ENCODE data around the gene PSMB5.
A peak's percentile ranks its signal among the peaks of the same experiment; 100 is the strongest.

Gene PSMB5

GRCh38 chr14:23034498-23035302 is at the start of gene PSMB5:
PSMB5 (minus strand) TSS chr14:23034900; CDS start chr14:23034881, 19 bp downstream.
- peak; percentile 94 for DNase-seq (ENCODE audit: low spot score)

DNA sequence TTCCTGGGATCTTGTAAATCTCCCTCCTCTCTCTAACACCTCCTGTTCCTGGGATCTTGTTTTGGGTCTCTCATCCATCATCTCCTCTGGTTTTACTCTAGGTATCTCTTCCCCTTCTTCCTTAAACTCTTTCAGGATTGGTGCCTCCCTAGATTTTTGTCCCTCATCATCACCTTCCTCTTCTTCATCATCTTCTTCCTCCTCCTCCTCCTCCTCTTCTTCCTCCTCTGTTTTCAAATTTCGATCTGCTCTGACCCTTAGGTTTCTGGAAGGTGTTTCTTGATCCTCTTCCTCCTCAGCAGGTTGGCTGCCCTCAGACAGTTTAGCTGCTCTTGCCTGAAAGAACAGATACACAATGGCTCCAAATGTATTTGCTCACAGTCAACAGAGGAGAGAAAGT is 45.8 kb upstream of the PSMB5 start:
- no peak for DNase-seq (ENCODE audit: low spot score)

- no peak for DNase-seq (ENCODE audit: low spot score)
Measured at GRCh38 chr14:23079716-23080115, 45.0 kb upstream of the PSMB5 start.

GRCh38 chr14:23078692-23079116 is 44.0 kb upstream of the PSMB5 start:
- DNase-seq (ENCODE audit: low spot score): no peak

- no peak for DNase-seq (ENCODE audit: low spot score)
Measured at GRCh38 chr14:23077962-23078361, 43.3 kb upstream of the PSMB5 start.

GRCh38 chr14:23076785-23077408 is 42.2 kb upstream of the PSMB5 start:
- DNase-seq (ENCODE audit: low spot score): peak; percentile 53

- no peak for DNase-seq (ENCODE audit: low spot score)
Measured at GRCh38 chr14:23074906-23075305, 40.2 kb upstream of the PSMB5 start.

DNA sequence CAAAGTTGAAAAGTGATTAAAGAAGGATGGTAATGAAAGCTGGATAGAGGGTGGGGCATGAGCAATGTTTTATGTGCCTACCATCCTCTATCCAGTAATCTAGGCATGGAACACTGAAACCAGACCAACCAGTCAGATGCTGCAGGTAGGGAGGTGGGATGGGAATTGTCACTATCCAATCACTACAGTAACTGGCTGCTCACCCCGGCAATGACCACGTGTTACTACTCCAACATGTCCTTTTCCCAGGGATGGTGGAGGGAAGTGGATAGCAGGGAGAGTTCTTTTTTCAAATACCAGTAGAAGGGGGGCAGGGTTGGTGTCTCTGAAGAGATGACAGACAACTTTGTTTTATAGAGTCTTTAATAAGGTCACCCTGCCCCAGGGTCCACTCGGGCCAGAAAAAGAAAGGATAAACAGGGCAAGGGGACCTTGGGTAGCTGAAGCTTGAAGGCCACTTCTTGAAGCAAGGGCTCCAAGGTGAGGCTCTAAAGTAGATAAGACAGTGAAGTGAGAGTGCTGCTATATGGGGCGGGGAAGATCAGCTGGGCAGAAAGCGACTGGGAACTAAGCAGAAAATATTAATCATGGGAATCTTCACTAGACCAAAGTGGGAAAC is 37.3 kb upstream of the PSMB5 start:
- no peak for DNase-seq (ENCODE audit: low spot score)

- peak; percentile 76 for DNase-seq (ENCODE audit: low spot score)
Measured at GRCh38 chr14:23071244-23071920, 36.7 kb upstream of the PSMB5 start.

DNA sequence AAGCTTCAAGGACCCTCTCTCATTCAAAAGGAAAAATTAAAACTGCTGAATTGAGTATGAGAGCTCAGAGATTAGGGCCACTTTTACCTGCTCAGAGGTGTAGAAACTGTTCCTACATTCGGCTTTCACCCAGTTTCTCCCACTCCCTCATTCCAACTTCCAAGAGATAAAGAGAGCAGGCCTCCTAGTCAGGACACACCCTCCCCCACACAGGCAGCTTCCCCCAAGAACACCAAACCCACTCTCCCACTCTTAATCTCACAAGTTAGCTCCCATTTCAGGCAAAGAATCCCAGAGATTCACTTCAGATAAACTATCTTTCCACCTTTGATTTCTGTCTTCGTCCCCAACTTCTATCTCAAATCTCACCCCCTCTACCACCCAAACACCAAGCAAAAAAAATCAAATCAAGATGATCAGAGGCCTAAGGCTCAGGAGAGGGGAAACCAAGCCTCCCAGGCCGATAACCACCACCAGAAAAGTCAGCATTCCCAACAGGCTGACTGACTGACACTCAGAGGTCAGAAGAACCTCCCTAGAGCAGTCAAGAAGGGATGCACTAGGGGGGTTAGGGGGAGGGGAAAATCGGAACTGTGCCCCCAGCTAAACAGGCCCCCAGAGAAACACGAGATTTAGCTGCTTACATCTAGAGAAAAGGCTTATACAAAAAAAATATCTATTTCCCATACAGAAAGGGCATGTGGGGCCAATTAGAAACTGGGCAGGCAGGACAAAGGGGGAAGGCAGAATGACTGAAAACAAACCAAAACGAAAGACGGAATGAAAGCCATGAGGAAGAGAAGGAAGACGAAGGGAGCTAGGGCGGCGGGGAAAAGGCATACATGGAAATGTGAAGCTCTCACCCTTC is 35.8 kb upstream of the PSMB5 start:
- DNase-seq (ENCODE audit: low spot score): no peak

- no peak for DNase-seq (ENCODE audit: low spot score)
Measured at GRCh38 chr14:23069413-23069806, 34.7 kb upstream of the PSMB5 start.

GRCh38 chr14:23068789-23069412 is 34.2 kb upstream of the PSMB5 start:
- peak; percentile 85 for DNase-seq (ENCODE audit: low spot score)

DNA sequence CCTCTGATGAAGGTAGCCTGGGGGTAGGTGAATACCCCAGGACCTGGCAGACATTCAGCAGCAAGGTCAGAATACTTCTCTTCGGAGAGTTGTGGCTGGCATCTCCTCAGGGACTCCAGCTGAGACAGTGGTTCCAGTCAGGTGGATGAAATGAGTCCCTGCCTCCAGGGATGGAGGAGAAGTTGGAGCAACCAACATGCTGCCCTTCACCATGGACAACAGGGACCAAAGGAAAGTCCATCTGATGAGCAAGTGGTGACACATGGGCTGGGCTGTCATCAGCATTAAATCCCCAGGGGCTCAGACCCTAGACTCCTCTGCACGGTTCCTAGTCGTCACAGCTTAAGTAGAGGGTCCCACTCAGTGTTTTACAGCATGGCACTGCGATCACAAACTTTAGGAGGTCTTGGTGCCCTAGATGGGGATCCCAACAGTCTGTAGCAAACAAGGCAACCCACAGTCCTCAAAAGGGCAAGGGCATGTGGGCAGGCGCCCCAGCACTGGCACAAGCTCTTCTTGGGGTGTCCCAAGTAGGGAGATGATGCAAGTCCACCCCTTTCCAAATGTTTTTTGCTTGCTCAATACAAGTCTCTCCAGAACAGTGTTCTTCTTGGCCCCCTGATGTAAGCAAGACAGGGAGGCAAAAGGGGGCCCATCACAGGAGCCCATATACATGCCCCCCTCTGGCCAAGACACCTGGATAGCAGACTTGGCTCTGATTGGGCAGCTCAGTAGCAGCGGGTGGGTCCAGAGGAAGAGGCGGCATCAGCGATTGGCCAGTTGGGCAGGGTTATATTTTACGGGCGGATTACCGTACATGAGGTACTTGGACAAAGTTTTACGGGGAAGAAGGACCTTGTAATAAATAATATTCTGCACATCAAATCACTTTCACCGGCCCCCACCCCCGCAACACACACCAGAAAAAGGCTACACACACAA is 33.4 kb upstream of the PSMB5 start:
- no peak for DNase-seq (ENCODE audit: low spot score)

GRCh38 chr14:23066855-23067744 is 32.4 kb upstream of the PSMB5 start:
- DNase-seq (ENCODE audit: low spot score): no peak

- DNase-seq (ENCODE audit: low spot score): no peak
Measured at GRCh38 chr14:23066368-23066767, 31.7 kb upstream of the PSMB5 start.

GRCh38 chr14:23063601-23064000 is 28.9 kb upstream of the PSMB5 start:
- no peak for DNase-seq (ENCODE audit: low spot score)

DNA sequence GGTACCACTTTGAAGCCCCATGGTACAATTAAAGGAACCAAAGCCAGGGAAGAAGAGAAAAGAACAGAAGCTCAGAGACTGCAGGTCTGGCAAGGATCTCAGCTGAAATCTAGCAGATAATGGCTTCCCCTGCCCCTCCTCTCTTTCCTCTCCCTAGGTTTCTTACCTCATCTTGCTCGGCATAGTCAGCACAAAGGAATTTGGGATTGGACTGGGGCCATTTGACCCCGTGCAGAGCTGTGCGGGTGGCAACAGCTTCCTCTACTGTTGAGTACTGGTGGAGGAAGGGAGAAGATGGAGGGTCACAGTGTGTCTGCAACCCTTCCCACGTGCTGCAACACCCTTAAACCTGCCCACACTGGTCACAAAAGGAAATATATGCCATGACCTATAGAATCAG is 27.3 kb upstream of the PSMB5 start:
- no peak for DNase-seq (ENCODE audit: low spot score)

DNA sequence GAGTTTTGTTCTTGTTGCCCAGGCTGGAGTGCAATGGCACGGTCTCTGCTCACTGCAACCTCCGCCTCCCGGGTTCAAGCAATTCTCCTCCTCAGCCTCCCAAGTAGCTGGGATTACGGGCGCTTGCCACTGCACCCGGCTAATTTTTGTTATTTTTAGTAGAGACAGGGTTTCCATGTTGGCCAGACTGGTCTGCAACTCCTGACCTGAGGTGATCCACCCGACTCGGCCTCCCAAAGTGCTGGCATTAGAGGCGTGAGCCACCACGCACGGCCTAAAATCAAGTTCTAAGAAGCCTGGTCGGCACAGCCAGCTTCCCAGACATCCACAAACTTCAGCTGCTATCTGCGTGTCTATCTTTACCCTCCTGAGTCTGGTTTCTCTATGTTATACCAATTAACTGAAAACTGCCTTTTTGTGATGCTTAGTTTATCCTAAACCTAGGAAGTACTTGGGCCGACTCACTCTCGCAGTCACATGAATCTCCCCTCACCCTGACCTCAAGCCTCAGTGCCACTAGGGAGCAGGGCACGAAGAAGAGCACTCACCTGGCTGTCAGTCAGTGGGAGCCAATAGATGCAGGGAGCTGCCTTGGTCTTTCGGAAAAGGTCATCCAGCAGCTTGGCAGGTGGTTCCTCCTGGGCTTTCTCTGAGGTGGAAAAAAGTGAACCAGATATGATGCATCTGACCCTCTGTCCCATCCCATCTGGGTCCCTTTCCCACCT is 26.0 kb upstream of the PSMB5 start:
- no peak for DNase-seq (ENCODE audit: low spot score)

All from CD4-positive, alpha-beta T cell treated with Interleukin-2 at 100 ng/mL for 4 hours (primary cell).